K562 (cell line): ENCODE data around the gene PPDPF. TPM values are rescaled to one million over a fixed set of nuclear protein-coding genes. Genes with fewer than 3 reads are reported as not detected.

Experiments
- BCL6 ChIP-seq: fragments of 250-450 bp; sonication (Bioruptor Pico); IDR thresholded peaks from 2 replicates; pipeline ENCODE4 v1.4.0; 2020
- BDP1 ChIP-seq: IDR thresholded peaks from 3 replicates; pipeline ENCODE4 v1.6.1; 2011; ENCODE audit not compliant: insufficient read length, insufficient read depth
- CBX2 ChIP-seq: fragments of 200-600 bp; sonication (generic); IDR thresholded peaks from one replicate; pipeline ENCODE4 v1.6.1; 2012; ENCODE audit warnings: mild to moderate bottlenecking, low read length, inconsistent platforms; ENCODE audit not compliant: insufficient read depth, poor library complexity, severe bottlenecking
- CBX5 ChIP-seq: IDR thresholded peaks from 2 replicates; pipeline ENCODE4 v1.6.1; 2014; ENCODE audit warnings: low read depth, borderline replicate concordance
- CHCHD3 ChIP-seq: fragments of 250-450 bp; sonication (Bioruptor Pico); IDR thresholded peaks from 2 replicates; pipeline ENCODE4 v2.1.2; 2022; ENCODE audit warnings: mild to moderate bottlenecking
- HIVEP1 ChIP-seq: fragments of 250-450 bp; sonication (Bioruptor Pico); IDR thresholded peaks from 2 replicates; pipeline ENCODE4 v1.4.0; 2020; ENCODE audit warnings: mild to moderate bottlenecking
- L3MBTL2 ChIP-seq: fragments of 450-650 bp; IDR thresholded peaks from 2 replicates; pipeline ENCODE4 v1.6.1; 2016; ENCODE audit warnings: mild to moderate bottlenecking, moderate library complexity
- MECOM ChIP-seq: fragments of 250-450 bp; sonication (Bioruptor Pico); IDR thresholded peaks from 2 replicates; pipeline ENCODE4 v1.8.0; 2022; ENCODE audit warnings: inconsistent platforms
- MEIS2 ChIP-seq: fragments of 450-650 bp; IDR thresholded peaks from 2 replicates; pipeline ENCODE4 v1.6.1; 2014; ENCODE audit warnings: mild to moderate bottlenecking; ENCODE audit not compliant: partially characterized antibody
- NR2C1 ChIP-seq, 2 experiments: fragments of 450-650 bp; IDR thresholded peaks; 2 replicates each; pipeline ENCODE4 v1.6.1; 2017; ENCODE audit warnings: mild to moderate bottlenecking in 2 of 2, antibody characterized with exemption in 1 of 2, inconsistent platforms in 1 of 2, missing compliant biosample characterization in 1 of 2, missing genetic modification characterization in 1 of 2
- SLC30A9 ChIP-seq: fragments of 250-450 bp; sonication (Bioruptor Pico); IDR thresholded peaks from 2 replicates; pipeline ENCODE4 v1.8.0; 2022; ENCODE audit warnings: mild to moderate bottlenecking, moderate library complexity
- SMAD3 ChIP-seq: fragments of 450-650 bp; formaldehyde crosslinking; conservative IDR thresholded peaks from 2 replicates; pipeline ENCODE4 v1.4.0; 2020; ENCODE audit warnings: mild to moderate bottlenecking
- SMARCC2 ChIP-seq: fragments of 450-650 bp; IDR thresholded peaks from 2 replicates; pipeline ENCODE4 v1.6.1; 2017; ENCODE audit warnings: antibody characterized with exemption, moderate library complexity, mild to moderate bottlenecking, low read depth
- SPI1 ChIP-seq: IDR thresholded peaks from 2 replicates; pipeline ENCODE4 v1.6.1; 2011; ENCODE audit warnings: low read depth, low read length, control low read depth, borderline replicate concordance
- STAT5B ChIP-seq: fragments of 250-450 bp; sonication (Bioruptor Pico); IDR thresholded peaks from 2 replicates; pipeline ENCODE4 v1.8.0; 2021; ENCODE audit warnings: mild to moderate bottlenecking, inconsistent platforms
- TBP ChIP-seq: optimal IDR thresholded peaks from 2 replicates; pipeline ENCODE3; 2011; ENCODE audit warnings: low read depth, low read length, improper control_type of control experiment
- TCF7L2 ChIP-seq: fragments of 150-350 bp; IDR thresholded peaks from 2 replicates; pipeline ENCODE4 v1.6.1; 2016; ENCODE audit warnings: low read depth, mild to moderate bottlenecking, low read length, moderate library complexity
- XRCC3 ChIP-seq: fragments of 450-650 bp; IDR thresholded peaks from 2 replicates; pipeline ENCODE4 v1.6.1; 2017; ENCODE audit warnings: mild to moderate bottlenecking, moderate library complexity
- ZBED1 ChIP-seq: IDR thresholded peaks from 2 replicates; pipeline ENCODE4 v1.6.1; 2014
- ZBTB8A ChIP-seq: fragments of 450-650 bp; IDR thresholded peaks from 2 replicates; pipeline ENCODE4 v1.6.1; 2018; ENCODE audit warnings: mild to moderate bottlenecking, moderate library complexity; ENCODE audit not compliant: partially characterized antibody
- polyA plus RNA-seq, 8 experiments: library from polyadenylated mRNA; depleted of rRNA in 4 of 8; stranded (reverse) in 5 of 8; unstranded in 3 of 8; fragments of >200 nt; fragmentation: Nextera tagmentation in 2 of 8; fragmentation: Illumina TruSeq in 1 of 8; extraction: Ambion mirVana in 2 of 8; extraction: Trizol in 1 of 8; gene quantifications; 2 replicates each; pipeline versions ENCODE4 v1.2.1 to v1.2.3, GENCODE V29; 2011 to 2014; ENCODE audit warnings: inconsistent platforms in 1 of 8, missing spikeins in 1 of 8
- total RNA-seq, 7 experiments: library from RNA; depleted of rRNA in 6 of 7; stranded (reverse); fragments of >200 nt in 6 of 7; fragmentation: Illumina TruSeq in 2 of 7; extraction: Trizol in 2 of 7; gene quantifications; 2 replicates each; pipeline versions ENCODE4 v1.2.1 to v1.2.3, GENCODE V29; 2011 to 2021; ENCODE audit warnings: low replicate concordance in 1 of 7
- TF ChIP-seq, protein P1 (sequence below): fragments of 250-450 bp; sonication (Bioruptor Pico); IDR thresholded peaks from 2 replicates; pipeline ENCODE4 v1.9.0; 2021; ENCODE audit warnings: mild to moderate bottlenecking
- TF ChIP-seq, protein P2 (sequence below): sonication (generic); formaldehyde crosslinking; IDR thresholded peaks from 2 replicates; pipeline ENCODE4 v1.9.0; 2022; ENCODE audit warnings: mild to moderate bottlenecking, missing genetic modification reagents
- TF ChIP-seq, protein P3 (sequence below): fragments of 250-450 bp; sonication (Bioruptor Pico); IDR thresholded peaks from 2 replicates; pipeline ENCODE4 v1.8.0; 2021; ENCODE audit warnings: moderate library complexity, mild to moderate bottlenecking, inconsistent platforms
- TF ChIP-seq, protein P4 (sequence below): fragments of 250-450 bp; sonication (Bioruptor Pico); IDR thresholded peaks from 2 replicates; pipeline ENCODE4 v1.4.0; 2020
- TF ChIP-seq, protein P5 (sequence below): sonication (generic); formaldehyde crosslinking; IDR thresholded peaks from 2 replicates; pipeline ENCODE4 v1.8.1; 2023; ENCODE audit warnings: mild to moderate bottlenecking, missing genetic modification reagents

The PPDPF gene
- total and polyA plus RNA-seq, 9 of the 15 experiments (the other 6 are each of a cell fraction or from before 2014, with no cell fraction given) = 0.77 to 233 (median 10.5) TPM

DNA sequence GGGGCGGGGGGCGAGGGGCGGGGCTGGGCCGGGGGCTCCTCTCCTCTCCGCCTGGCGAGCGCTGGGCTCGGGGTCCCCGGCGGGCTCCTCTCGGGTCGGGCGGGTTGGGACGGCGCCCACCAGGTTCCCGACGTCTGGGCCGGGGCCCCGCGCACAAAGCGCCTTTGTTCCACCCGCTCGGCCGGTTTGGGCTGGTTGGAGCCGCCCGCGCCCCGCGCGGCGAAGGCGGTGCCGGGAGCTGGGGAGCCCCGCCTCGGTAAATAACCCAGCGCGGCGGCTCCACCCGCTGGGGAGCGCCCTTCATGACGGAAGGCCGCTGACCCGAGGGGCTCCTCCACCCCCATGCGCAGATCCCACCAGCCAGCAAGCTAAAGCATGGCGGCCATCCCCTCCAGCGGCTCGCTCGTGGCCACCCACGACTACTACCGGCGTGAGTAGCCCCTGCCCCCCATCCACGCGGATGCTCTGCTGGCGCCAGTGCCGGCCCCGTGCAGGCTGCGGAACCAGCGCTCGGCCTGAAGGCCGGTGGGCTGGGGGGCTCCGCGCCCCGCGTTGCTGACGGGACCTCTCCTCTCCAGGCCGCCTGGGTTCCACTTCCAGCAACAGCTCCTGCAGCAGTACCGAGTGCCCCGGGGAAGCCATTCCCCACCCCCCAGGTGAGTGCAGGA lies 503 bp downstream of the PPDPF start (continued):
- TF ChIP-seq, protein P1, sequence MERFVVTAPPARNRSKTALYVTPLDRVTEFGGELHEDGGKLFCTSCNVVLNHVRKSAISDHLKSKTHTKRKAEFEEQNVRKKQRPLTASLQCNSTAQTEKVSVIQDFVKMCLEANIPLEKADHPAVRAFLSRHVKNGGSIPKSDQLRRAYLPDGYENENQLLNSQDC (CRISPR knock-in tag) = no peak
- TF ChIP-seq CBX2 = no peak
- TF ChIP-seq, protein P2, sequence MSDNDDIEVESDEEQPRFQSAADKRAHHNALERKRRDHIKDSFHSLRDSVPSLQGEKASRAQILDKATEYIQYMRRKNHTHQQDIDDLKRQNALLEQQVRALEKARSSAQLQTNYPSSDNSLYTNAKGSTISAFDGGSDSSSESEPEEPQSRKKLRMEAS (CRISPR knock-in tag) = peak; percentile 74
- peak; percentile 8; the same call in 1 of the 2 replicates for TF ChIP-seq L3MBTL2
- TF ChIP-seq, protein P3, sequence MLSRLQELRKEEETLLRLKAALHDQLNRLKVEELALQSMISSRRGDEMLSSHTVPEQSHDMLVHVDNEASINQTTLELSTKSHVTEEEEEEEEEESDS (CRISPR knock-in tag) = no peak
- no peak for TF ChIP-seq ZBTB8A
- no peak for TF ChIP-seq TBP
- TF ChIP-seq, protein P4, sequence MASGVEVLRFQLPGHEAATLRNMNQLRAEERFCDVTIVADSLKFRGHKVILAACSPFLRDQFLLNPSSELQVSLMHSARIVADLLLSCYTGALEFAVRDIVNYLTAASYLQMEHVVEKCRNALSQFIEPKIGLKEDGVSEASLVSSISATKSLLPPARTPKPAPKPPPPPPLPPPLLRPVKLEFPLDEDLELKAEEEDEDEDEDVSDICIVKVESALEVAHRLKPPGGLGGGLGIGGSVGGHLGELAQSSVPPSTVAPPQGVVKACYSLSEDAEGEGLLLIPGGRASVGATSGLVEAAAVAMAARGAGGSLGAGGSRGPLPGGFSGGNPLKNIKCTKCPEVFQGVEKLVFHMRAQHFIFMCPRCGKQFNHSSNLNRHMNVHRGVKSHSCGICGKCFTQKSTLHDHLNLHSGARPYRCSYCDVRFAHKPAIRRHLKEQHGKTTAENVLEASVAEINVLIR (CRISPR knock-in tag) = no peak
- no peak for TF ChIP-seq CBX5
- TF ChIP-seq SLC30A9 = no peak
- TF ChIP-seq XRCC3 = no peak
- no peak; the same call in 1 of the 2 replicates for TF ChIP-seq ZBED1
- TF ChIP-seq SMARCC2 = no peak
- no peak for TF ChIP-seq BCL6 (CRISPR knock-in tag)
- TF ChIP-seq MEIS2 = no peak
- TF ChIP-seq HIVEP1 = no peak
- TF ChIP-seq TCF7L2 = no peak
- TF ChIP-seq SPI1 = no peak
- TF ChIP-seq NR2C1 (IDR thresholded peaks at IDR 0.05) = no peak
- no peak for TF ChIP-seq NR2C1 (tag; IDR thresholded peaks at IDR 0.05)
- no peak for TF ChIP-seq MECOM (CRISPR knock-in tag)
- TF ChIP-seq STAT5B (CRISPR knock-in tag) = no peak
- TF ChIP-seq, protein P5, sequence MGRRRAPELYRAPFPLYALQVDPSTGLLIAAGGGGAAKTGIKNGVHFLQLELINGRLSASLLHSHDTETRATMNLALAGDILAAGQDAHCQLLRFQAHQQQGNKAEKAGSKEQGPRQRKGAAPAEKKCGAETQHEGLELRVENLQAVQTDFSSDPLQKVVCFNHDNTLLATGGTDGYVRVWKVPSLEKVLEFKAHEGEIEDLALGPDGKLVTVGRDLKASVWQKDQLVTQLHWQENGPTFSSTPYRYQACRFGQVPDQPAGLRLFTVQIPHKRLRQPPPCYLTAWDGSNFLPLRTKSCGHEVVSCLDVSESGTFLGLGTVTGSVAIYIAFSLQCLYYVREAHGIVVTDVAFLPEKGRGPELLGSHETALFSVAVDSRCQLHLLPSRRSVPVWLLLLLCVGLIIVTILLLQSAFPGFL (CRISPR knock-in tag) = no peak
- TF ChIP-seq BDP1 = no peak
- no peak for TF ChIP-seq SMAD3 (CRISPR knock-in tag)
- TF ChIP-seq CHCHD3 (CRISPR knock-in tag) = no peak
